Upper lobe of left lung (tissue), 6 donors: ENCODE results near the gene JSRP1. TPM values are rescaled to one million over a fixed set of nuclear protein-coding genes. Genes with fewer than 3 reads are reported as not detected.
A peak's percentile ranks its signal among the peaks of the same experiment; 100 is the strongest.

Experiments
- ATAC-seq, 2 donors: fragments of 200-7000 bp; cut with Tn5 transposase; one replicate each; pipeline ENCODE4 v1.9.1; 2022; ENCODE audit warnings: mild to moderate bottlenecking in 2 of 2, moderate library complexity in 2 of 2; ENCODE audit not compliant: low FRiP score in 2 of 2
- DNase-seq, 2 donors: peaks; one replicate each; pipeline ENCODE4 v3.0.0-alpha.2; 2019 to 2020
- H3K27ac ChIP-seq, 4 donors: fragments of 200-600 bp; sonication (generic); one replicate each; pipeline ENCODE4 v1.5.1; 2016 to 2019
- H3K27me3 ChIP-seq, 4 donors: fragments of 200-600 bp; sonication (generic); one replicate each; pipeline ENCODE4 v1.5.1; 2017 to 2019
- H3K36me3 ChIP-seq, 4 donors: fragments of 200-600 bp; sonication (generic); one replicate each; pipeline ENCODE4 v1.5.1; 2016 to 2019
- H3K4me1 ChIP-seq, 4 donors: fragments of 200-600 bp; sonication (generic); one replicate each; pipeline ENCODE4 v1.5.1; 2018 to 2019
- H3K4me3 ChIP-seq, 4 donors: fragments of 200-600 bp; sonication (generic); one replicate each; pipeline ENCODE4 v1.5.1; 2017 to 2019; ENCODE audit warnings: mild to moderate bottlenecking in 2 of 4, moderate library complexity in 1 of 4
- H3K9me3 ChIP-seq, 4 donors: fragments of 200-600 bp; sonication (generic); one replicate each; pipeline ENCODE4 v1.5.1; 2018 to 2019
- EP300 ChIP-seq, 4 donors: sonication (generic); formaldehyde crosslinking; IDR thresholded peaks; one replicate each; pipeline ENCODE4 v1.5.1; 2017; ENCODE audit warnings: antibody characterized with exemption in 4 of 4, control low read depth in 2 of 4
- POLR2A ChIP-seq, 4 donors: fragments of 450-650 bp; IDR thresholded peaks; one replicate each; pipeline ENCODE4 v1.5.1; 2016 to 2017; ENCODE audit warnings: antibody characterized with exemption in 4 of 4, mild to moderate bottlenecking in 2 of 4
- POLR2AphosphoS5 ChIP-seq, 2 donors: sonication (generic); formaldehyde crosslinking; IDR thresholded peaks; one replicate each; pipeline ENCODE4 v1.5.1; 2017; ENCODE audit warnings: antibody characterized with exemption in 2 of 2
- WGBS, 2 donors: methylation state at CpG; one replicate each; pipeline ENCODE4 v1.1.5; 2017 to 2018; 5-methylcytosine and 5-hydroxymethylcytosine counted together
- total RNA-seq, 6 donors: library from RNA; depleted of rRNA in 4 of 6; stranded (reverse); fragments of >200 nt in 4 of 6; gene quantifications; one replicate each; pipeline versions ENCODE4 v1.1.0 to v1.2.1, GENCODE V29; 2016 to 2021
- TF ChIP-seq, protein P1 (sequence below), 6 experiments: fragments of 450-650 bp in 4 of 6; fragments of 200-600 bp in 2 of 6; sonication (generic) in 2 of 6; IDR thresholded peaks; one replicate each; pipeline ENCODE4 v1.5.1; 2016 to 2019; ENCODE audit warnings: antibody characterized with exemption in 6 of 6
- donor health status: DM: no; HTN: no; CAD: no; lungs with moderate emphysema.
- donor health status: DM: no; HTN: yes; CAD: no; lungs with severe emphysema.

The JSRP1 gene
- total RNA-seq, 6 donors from 2014 or later = 1.2 to 3.7 (median 1.7) TPM; not detected in 3

DNA sequence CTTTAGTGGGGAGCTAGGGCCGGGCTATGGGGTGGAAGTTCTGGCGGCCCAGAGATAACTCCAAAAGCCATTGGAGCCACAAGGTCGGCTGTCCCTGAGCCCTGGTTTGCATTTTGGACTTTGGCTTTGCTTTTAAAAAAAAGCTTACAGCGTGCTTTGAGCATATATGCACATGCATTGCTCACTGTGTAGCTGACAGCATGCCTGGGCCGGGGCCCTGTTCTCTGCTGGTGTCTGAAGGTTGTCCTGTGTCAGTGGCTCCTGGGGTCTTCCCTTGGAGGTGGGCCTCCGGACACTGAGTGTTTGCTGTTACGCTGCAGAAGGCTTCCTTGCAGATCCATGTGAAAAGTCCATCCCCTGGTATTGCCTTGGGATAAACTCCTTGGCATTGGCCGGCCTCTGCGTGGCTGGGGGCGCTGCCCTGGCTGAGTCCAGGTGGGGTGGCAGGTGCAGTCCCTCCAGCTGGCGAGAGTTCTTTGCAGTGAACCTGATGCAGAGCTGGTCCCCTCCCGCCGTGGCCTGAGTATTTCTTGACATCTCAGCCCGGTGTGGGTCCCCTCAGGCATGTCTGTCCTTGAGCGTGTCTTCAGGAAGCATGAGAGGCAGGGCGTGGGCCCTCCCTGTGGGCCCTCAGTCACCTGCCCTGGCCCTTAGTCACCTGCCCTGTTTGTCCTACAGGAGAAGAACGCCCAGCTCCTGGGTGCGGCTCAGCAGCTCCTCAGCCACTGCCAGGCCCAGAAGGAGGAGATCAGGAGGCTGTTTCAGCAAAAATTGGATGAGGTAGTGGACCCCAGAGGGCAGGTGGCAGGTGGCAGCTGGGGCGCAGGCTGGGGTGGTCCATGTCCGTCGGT, 43.1 kb downstream of the JSRP1 start:
- peaks cover 6 to 30% (median 11%) of the 10 kb centered on the region in 4 donors for H3K4me1 ChIP-seq
- H3K36me3 ChIP-seq = peaks cover 22 to 98% (median 91%) of the 10 kb centered on the region in 4 donors
- WGBS, 2 donors = 89 to 91% methylated on average over 5 to 21 of the region's 21 CpGs
- no peaks in the 10 kb centered on the region for H3K9me3 ChIP-seq
- DNase-seq = peak; percentile 60 to 64
- H3K4me3 ChIP-seq = peak overlapping the region in 1 of 4 donors; percentile 2
- H3K27me3 ChIP-seq = no peaks in the 10 kb centered on the region
- peak; percentile 32 to 70 for ATAC-seq
- no peak for TF ChIP-seq POLR2A (IDR thresholded peaks at IDR 0.05)
- no peak for TF ChIP-seq POLR2AphosphoS5 (IDR thresholded peaks at IDR 0.05)
- TF ChIP-seq, protein P1, sequence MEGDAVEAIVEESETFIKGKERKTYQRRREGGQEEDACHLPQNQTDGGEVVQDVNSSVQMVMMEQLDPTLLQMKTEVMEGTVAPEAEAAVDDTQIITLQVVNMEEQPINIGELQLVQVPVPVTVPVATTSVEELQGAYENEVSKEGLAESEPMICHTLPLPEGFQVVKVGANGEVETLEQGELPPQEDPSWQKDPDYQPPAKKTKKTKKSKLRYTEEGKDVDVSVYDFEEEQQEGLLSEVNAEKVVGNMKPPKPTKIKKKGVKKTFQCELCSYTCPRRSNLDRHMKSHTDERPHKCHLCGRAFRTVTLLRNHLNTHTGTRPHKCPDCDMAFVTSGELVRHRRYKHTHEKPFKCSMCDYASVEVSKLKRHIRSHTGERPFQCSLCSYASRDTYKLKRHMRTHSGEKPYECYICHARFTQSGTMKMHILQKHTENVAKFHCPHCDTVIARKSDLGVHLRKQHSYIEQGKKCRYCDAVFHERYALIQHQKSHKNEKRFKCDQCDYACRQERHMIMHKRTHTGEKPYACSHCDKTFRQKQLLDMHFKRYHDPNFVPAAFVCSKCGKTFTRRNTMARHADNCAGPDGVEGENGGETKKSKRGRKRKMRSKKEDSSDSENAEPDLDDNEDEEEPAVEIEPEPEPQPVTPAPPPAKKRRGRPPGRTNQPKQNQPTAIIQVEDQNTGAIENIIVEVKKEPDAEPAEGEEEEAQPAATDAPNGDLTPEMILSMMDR (IDR thresholded peaks at IDR 0.05) = no peak
- no peak for TF ChIP-seq EP300 (IDR thresholded peaks at IDR 0.05)
- peak overlapping the region; percentile 23 to 73 (median 65) for H3K27ac ChIP-seq

- H3K9me3 ChIP-seq = no peaks in the 10 kb centered on the region
- TF ChIP-seq EP300 (IDR thresholded peaks at IDR 0.05) (no peak), POLR2A (IDR thresholded peaks at IDR 0.05) (no peak), POLR2AphosphoS5 (IDR thresholded peaks at IDR 0.05) (no peak)
- TF ChIP-seq, protein P1 (IDR thresholded peaks at IDR 0.05) = no peak
- ATAC-seq = no peak
- no peaks in the 10 kb centered on the region for H3K27me3 ChIP-seq
- peaks cover 21 to 96% (median 87%) of the 10 kb centered on the region in 4 donors for H3K36me3 ChIP-seq
- H3K4me3 ChIP-seq = no peak overlapping the region
- DNase-seq = peak in 1 of 2 donors; percentile 65
- peaks cover 6 to 35% (median 14%) of the 10 kb centered on the region in 4 donors for H3K4me1 ChIP-seq
- peak overlapping the region in 2 of 4 donors; percentile 69 to 73 for H3K27ac ChIP-seq
- WGBS, 2 donors = 93 to 96% methylated on average over 16 to 25 of the region's 33 CpGs
Observed at GRCh38 chr19:2210987-2211740, 45.1 kb downstream of the JSRP1 start.

DNA sequence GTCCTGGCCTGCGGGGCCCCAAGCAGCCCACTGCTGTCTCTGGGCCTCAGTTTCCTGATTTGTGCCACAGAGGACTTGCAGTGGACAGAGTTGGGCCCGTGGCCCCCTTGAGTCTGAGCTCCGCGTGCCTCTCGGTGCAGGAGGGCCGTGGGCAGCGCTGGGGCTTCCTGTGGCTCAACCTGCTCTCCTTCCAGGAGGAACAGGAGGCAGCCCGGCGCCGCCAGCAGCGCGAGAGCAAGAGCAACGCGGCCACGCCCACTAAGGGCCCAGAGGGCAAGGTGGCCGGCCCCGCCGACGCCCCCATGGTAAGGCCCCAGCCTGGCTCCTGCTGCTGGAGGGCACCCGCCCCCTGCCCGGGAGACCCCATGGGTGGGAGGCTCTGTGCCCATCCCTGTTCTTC, 46.0 kb downstream of the JSRP1 start:
- no peak for TF ChIP-seq POLR2A (IDR thresholded peaks at IDR 0.05)
- TF ChIP-seq POLR2AphosphoS5 (IDR thresholded peaks at IDR 0.05) = no peak
- TF ChIP-seq, protein P1 (IDR thresholded peaks at IDR 0.05) = no peak
- H3K27ac ChIP-seq = peak overlapping the region in 1 of 4 donors; percentile 18
- H3K27me3 ChIP-seq = no peaks in the 10 kb centered on the region
- DNase-seq (peak in 1 of 2 donors; percentile 86), ATAC-seq (no peak)
- no peak overlapping the region for H3K4me3 ChIP-seq
- H3K4me1 ChIP-seq = peaks cover 6 to 35% (median 14%) of the 10 kb centered on the region in 4 donors
- 90 to 96% methylated on average over 20 to 21 of the region's 21 CpGs for WGBS, 2 donors
- H3K36me3 ChIP-seq = peaks cover 15 to 95% (median 77%) of the 10 kb centered on the region in 4 donors
- no peaks in the 10 kb centered on the region for H3K9me3 ChIP-seq

GRCh38 chr19:2209408-2209807, 46.8 kb downstream of the JSRP1 start:
- Histone ChIP-seq H3K4me1 (peaks cover 6 to 35% (median 14%) of the 10 kb centered on the region in 4 donors), H3K36me3 (peaks cover 15 to 92% (median 69%) of the 10 kb centered on the region in 4 donors), H3K27ac (peak overlapping the region in 2 of 4 donors; percentile 18 to 23), H3K9me3 (no peaks in the 10 kb centered on the region), H3K27me3 (no peaks in the 10 kb centered on the region), H3K4me3 (no peak overlapping the region)
- ATAC-seq (no peak), DNase-seq (peak in 1 of 2 donors; percentile 73)
- TF ChIP-seq POLR2AphosphoS5 (IDR thresholded peaks at IDR 0.05) (no peak), EP300 (IDR thresholded peaks at IDR 0.05) (no peak), POLR2A (IDR thresholded peaks at IDR 0.05) (no peak)
- TF ChIP-seq, protein P1 (IDR thresholded peaks at IDR 0.05) = no peak
- 82 to 90% methylated on average over 10 to 11 of the region's 17 CpGs for WGBS, 2 donors
